Esophagus squamous epithelium (tissue), 5 donors: ENCODE measurements around the gene FAIM2. TPM values are rescaled to one million over a fixed set of nuclear protein-coding genes. Genes with fewer than 3 reads are reported as not detected.
"Not testable (repeated sequence)": the region's sequence is repeated elsewhere in the genome, so short reads cannot be mapped to it uniquely, and the experiment has no call there.

ENCODE experiments used
- DNase-seq: peaks from one replicate; lab custom pipeline; 2025; lab: John Stamatoyannopoulos, UW
- H3K27ac ChIP-seq, 4 donors: fragments of 200-600 bp; sonication (generic); one replicate each; pipeline ENCODE4 v1.5.1; 2016 to 2019; ENCODE audit warnings: mild to moderate bottlenecking in 1 of 4
- H3K27me3 ChIP-seq, 4 donors: fragments of 200-600 bp; sonication (generic); 1 replicate in 3 of 4; 2 replicates in 1 of 4; pipeline versions ENCODE4 v1.5.1 to v1.6.0; 2017 to 2021; ENCODE audit warnings: antibody characterized with exemption in 1 of 4
- H3K36me3 ChIP-seq, 3 donors: fragments of 200-600 bp; sonication (generic); one replicate each; pipeline ENCODE4 v1.5.1; 2016 to 2019
- H3K4me1 ChIP-seq, 3 donors: fragments of 200-600 bp; sonication (generic); one replicate each; pipeline ENCODE4 v1.5.1; 2017 to 2019
- H3K4me3 ChIP-seq, 4 donors: fragments of 200-600 bp; sonication (generic); 1 replicate in 3 of 4; 2 replicates in 1 of 4; pipeline ENCODE4 v1.5.1; 2016 to 2019; ENCODE audit warnings: mild to moderate bottlenecking in 2 of 4, moderate library complexity in 1 of 4
- H3K9me3 ChIP-seq, 3 donors: fragments of 200-600 bp; sonication (generic); one replicate each; pipeline ENCODE4 v1.5.1; 2016 to 2019
- CTCF ChIP-seq, 6 experiments: fragments of 450-650 bp in 4 of 6; fragments of 200-600 bp in 2 of 6; sonication (generic) in 2 of 6; IDR thresholded peaks; one replicate each; pipeline ENCODE4 v1.5.1; 2016 to 2019; ENCODE audit warnings: antibody characterized with exemption in 6 of 6, mild to moderate bottlenecking in 4 of 6, moderate library complexity in 4 of 6
- POLR2A ChIP-seq, 4 donors: fragments of 450-650 bp; IDR thresholded peaks; one replicate each; pipeline ENCODE4 v1.6.1; 2017; ENCODE audit warnings: antibody characterized with exemption in 4 of 4, mild to moderate bottlenecking in 4 of 4, moderate library complexity in 3 of 4
- WGBS, 2 donors: methylation state at CpG; one replicate each; pipeline ENCODE4 v1.1.5; 2018; 5-methylcytosine and 5-hydroxymethylcytosine counted together
- intact Hi-C: fragments of 100-400 bp; cut with DNase I; formaldehyde crosslinking; loops from one replicate; pipeline ENCODE4 v1.15.0; 2022
- total RNA-seq, 4 donors: library from RNA; depleted of rRNA; stranded (reverse); fragments of >200 nt; gene quantifications; one replicate each; pipeline ENCODE4 v1.1.0, GENCODE V29; 2016
- donor health status: DM: yes; HTN: yes; CAD: no.

The FAIM2 gene
- total RNA-seq, 4 donors from 2014 or later: 0.13 to 2.9 (median 0.23) TPM

GRCh38 chr12:49863946-49864797 is 39.5 kb downstream of the FAIM2 start:
- Histone ChIP-seq H3K36me3 (no peaks in the 10 kb centered on the region), H3K4me1 (peaks cover 16 to 44% (median 20%) of the 10 kb centered on the region in 3 donors), H3K9me3 (no peaks in the 10 kb centered on the region), H3K4me3 (no peak overlapping the region), H3K27ac (no peak overlapping the region), H3K27me3 (peaks cover 0 to 11% (median 0%) of the 10 kb centered on the region in 4 donors)
- intact Hi-C loops: loop anchor here (10.0 kb wide), 2 partner anchors 101 to 191 kb away; partner anchors contain the start of genes AQP5 and ASIC1
- WGBS, 2 donors: 54 to 62% methylated on average over 17 of the region's 17 CpGs
- no peak for DNase-seq
- no peak for TF ChIP-seq POLR2A (IDR thresholded peaks at IDR 0.05)
- no peak for TF ChIP-seq CTCF (IDR thresholded peaks at IDR 0.05)

GRCh38 chr12:49860921-49861320 is 42.8 kb downstream of the FAIM2 start:
- intact Hi-C loops: loop anchor here (10.0 kb wide), 2 partner anchors 104 to 194 kb away; partner anchors contain the start of genes AQP5 and ASIC1
- Histone ChIP-seq H3K27me3 (peaks cover 0 to 15% (median 0%) of the 10 kb centered on the region in 4 donors), H3K4me1 (peaks cover 0 to 19% (median 0%) of the 10 kb centered on the region in 3 donors)
- DNase-seq, H3K4me3 ChIP-seq, H3K36me3 ChIP-seq, H3K9me3 ChIP-seq, H3K27ac ChIP-seq: not testable (repeated sequence)
- no CpG with 5 or more reads among the region's 31 CpGs for WGBS, 2 donors

DNA sequence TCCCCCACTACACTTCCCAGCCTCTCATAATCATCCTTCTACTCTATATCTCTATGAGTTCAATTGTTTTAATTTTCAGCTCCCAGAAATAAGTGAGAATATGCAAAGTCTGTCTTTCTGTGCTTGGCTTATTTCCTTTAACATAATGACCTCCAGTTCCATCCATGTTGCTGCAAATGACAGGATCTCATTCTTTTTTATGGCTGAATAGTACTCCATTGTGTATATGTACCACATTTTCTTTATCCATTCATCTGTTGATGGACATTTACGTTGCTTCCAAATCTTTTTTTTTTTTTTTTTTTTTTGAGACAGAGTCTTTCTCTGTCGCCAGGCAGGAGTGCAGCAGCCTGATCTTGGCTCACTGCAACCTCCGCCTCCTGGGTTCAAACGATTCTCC is 47.8 kb downstream of the FAIM2 start:
- intact Hi-C loops, H3K4me1 ChIP-seq, H3K27ac ChIP-seq, H3K36me3 ChIP-seq, H3K9me3 ChIP-seq, H3K4me3 ChIP-seq, DNase-seq: not testable (repeated sequence)
- 85 to 92% methylated on average over 4 of the region's 4 CpGs for WGBS, 2 donors
- H3K27me3 ChIP-seq: peaks cover 0 to 17% (median 0%) of the 10 kb centered on the region in 4 donors

GRCh38 chr12:49854976-49855375 is 48.7 kb downstream of the FAIM2 start:
- WGBS, 2 donors: 60 to 71% methylated on average over 4 of the region's 4 CpGs
- no peaks in the 10 kb centered on the region for H3K9me3 ChIP-seq
- intact Hi-C loops: no loop called here
- no peak overlapping the region for H3K4me3 ChIP-seq
- H3K36me3 ChIP-seq: no peaks in the 10 kb centered on the region
- H3K27me3 ChIP-seq: peaks cover 0 to 26% (median 0%) of the 10 kb centered on the region in 4 donors
- TF ChIP-seq CTCF (IDR thresholded peaks at IDR 0.05) (no peak), POLR2A (IDR thresholded peaks at IDR 0.05) (no peak)
- peaks cover 0 to 6% (median 0%) of the 10 kb centered on the region in 3 donors for H3K4me1 ChIP-seq
- no peak for DNase-seq
- no peak overlapping the region for H3K27ac ChIP-seq

GRCh38 chr12:49853671-49854070 is 50.0 kb downstream of the FAIM2 start:
- intact Hi-C loops: no loop called here
- TF ChIP-seq CTCF (IDR thresholded peaks at IDR 0.05) (no peak), POLR2A (IDR thresholded peaks at IDR 0.05) (no peak)
- Histone ChIP-seq H3K36me3 (no peaks in the 10 kb centered on the region), H3K27ac (no peak overlapping the region), H3K4me1 (no peaks in the 10 kb centered on the region), H3K27me3 (peaks cover 0 to 29% (median 0%) of the 10 kb centered on the region in 4 donors), H3K9me3 (no peaks in the 10 kb centered on the region), H3K4me3 (no peak overlapping the region)
- WGBS, 2 donors: 88 to 96% methylated on average over 2 of the region's 2 CpGs
- no peak for DNase-seq

GRCh38 chr12:49847161-49847560 is 56.5 kb downstream of the FAIM2 start:
- 28 to 53% methylated on average over 2 of the region's 2 CpGs for WGBS, 2 donors
- no peaks in the 10 kb centered on the region for H3K36me3 ChIP-seq
- H3K27ac ChIP-seq: no peak overlapping the region
- DNase-seq: no peak
- H3K4me1 ChIP-seq: peaks cover 4 to 10% (median 6%) of the 10 kb centered on the region in 3 donors
- no peak overlapping the region for H3K4me3 ChIP-seq
- H3K9me3 ChIP-seq: no peaks in the 10 kb centered on the region
- intact Hi-C loops: no loop called here
- H3K27me3 ChIP-seq: peaks cover 0 to 36% (median 0%) of the 10 kb centered on the region in 4 donors
- TF ChIP-seq CTCF (IDR thresholded peaks at IDR 0.05) (no peak), POLR2A (IDR thresholded peaks at IDR 0.05) (no peak)
